ENCODE results near the gene OR1J2.

DNA sequence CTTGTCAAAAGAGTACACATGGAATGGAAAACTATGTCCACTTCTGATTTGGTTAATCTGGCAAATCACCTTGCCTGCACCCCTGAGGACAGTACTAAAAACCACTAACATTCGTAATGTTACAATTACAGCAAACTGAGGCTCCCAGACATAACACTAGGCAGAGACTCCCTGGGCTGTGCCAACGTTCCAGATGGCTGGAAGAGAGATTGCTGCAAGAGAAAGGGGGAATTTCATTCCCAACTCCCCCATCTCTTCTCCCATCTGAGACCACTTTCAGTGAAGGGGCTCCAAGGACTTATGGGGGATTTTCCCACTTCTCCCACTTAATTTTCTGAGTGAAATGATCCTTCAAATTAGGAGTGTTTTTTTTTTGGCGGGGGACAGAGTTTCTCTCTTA is 44.1 kb upstream of the OR1J2 start:
- TF ChIP-seq, protein P1, sequence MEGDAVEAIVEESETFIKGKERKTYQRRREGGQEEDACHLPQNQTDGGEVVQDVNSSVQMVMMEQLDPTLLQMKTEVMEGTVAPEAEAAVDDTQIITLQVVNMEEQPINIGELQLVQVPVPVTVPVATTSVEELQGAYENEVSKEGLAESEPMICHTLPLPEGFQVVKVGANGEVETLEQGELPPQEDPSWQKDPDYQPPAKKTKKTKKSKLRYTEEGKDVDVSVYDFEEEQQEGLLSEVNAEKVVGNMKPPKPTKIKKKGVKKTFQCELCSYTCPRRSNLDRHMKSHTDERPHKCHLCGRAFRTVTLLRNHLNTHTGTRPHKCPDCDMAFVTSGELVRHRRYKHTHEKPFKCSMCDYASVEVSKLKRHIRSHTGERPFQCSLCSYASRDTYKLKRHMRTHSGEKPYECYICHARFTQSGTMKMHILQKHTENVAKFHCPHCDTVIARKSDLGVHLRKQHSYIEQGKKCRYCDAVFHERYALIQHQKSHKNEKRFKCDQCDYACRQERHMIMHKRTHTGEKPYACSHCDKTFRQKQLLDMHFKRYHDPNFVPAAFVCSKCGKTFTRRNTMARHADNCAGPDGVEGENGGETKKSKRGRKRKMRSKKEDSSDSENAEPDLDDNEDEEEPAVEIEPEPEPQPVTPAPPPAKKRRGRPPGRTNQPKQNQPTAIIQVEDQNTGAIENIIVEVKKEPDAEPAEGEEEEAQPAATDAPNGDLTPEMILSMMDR (IDR thresholded peaks at IDR 0.05): no peak
- TF ChIP-seq ZNF671 (CRISPR knock-in tag; IDR thresholded peaks at IDR 0.05): no peak
- TF ChIP-seq CREM (CRISPR knock-in tag; IDR thresholded peaks at IDR 0.05): no peak
- TF ChIP-seq TEAD4 (CRISPR knock-in tag; IDR thresholded peaks at IDR 0.05): no peak
- TF ChIP-seq, protein P2, sequence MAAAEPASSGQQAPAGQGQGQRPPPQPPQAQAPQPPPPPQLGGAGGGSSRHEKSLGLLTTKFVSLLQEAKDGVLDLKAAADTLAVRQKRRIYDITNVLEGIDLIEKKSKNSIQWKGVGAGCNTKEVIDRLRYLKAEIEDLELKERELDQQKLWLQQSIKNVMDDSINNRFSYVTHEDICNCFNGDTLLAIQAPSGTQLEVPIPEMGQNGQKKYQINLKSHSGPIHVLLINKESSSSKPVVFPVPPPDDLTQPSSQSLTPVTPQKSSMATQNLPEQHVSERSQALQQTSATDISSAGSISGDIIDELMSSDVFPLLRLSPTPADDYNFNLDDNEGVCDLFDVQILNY (CRISPR knock-in tag; IDR thresholded peaks at IDR 0.05): no peak
- TF ChIP-seq TEAD1 (CRISPR knock-in tag; IDR thresholded peaks at IDR 0.05): no peak
- TF ChIP-seq SMAD4 (CRISPR knock-in tag; IDR thresholded peaks at IDR 0.05): no peak
- no peak for TF ChIP-seq FOXJ3 (CRISPR knock-in tag; IDR thresholded peaks at IDR 0.05; ENCODE audit: borderline replicate concordance)
- TF ChIP-seq, protein P3, sequence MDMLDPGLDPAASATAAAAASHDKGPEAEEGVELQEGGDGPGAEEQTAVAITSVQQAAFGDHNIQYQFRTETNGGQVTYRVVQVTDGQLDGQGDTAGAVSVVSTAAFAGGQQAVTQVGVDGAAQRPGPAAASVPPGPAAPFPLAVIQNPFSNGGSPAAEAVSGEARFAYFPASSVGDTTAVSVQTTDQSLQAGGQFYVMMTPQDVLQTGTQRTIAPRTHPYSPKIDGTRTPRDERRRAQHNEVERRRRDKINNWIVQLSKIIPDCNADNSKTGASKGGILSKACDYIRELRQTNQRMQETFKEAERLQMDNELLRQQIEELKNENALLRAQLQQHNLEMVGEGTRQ (CRISPR knock-in tag; IDR thresholded peaks at IDR 0.05): no peak
- no peak for TF ChIP-seq NR2C2 (CRISPR knock-in tag; IDR thresholded peaks at IDR 0.05)
- TF ChIP-seq SP1 (CRISPR knock-in tag; conservative IDR thresholded peaks at IDR 0.05): no peak
- no peak for TF ChIP-seq NR1H2 (CRISPR knock-in tag; IDR thresholded peaks at IDR 0.05)
- TF ChIP-seq, protein P4, sequence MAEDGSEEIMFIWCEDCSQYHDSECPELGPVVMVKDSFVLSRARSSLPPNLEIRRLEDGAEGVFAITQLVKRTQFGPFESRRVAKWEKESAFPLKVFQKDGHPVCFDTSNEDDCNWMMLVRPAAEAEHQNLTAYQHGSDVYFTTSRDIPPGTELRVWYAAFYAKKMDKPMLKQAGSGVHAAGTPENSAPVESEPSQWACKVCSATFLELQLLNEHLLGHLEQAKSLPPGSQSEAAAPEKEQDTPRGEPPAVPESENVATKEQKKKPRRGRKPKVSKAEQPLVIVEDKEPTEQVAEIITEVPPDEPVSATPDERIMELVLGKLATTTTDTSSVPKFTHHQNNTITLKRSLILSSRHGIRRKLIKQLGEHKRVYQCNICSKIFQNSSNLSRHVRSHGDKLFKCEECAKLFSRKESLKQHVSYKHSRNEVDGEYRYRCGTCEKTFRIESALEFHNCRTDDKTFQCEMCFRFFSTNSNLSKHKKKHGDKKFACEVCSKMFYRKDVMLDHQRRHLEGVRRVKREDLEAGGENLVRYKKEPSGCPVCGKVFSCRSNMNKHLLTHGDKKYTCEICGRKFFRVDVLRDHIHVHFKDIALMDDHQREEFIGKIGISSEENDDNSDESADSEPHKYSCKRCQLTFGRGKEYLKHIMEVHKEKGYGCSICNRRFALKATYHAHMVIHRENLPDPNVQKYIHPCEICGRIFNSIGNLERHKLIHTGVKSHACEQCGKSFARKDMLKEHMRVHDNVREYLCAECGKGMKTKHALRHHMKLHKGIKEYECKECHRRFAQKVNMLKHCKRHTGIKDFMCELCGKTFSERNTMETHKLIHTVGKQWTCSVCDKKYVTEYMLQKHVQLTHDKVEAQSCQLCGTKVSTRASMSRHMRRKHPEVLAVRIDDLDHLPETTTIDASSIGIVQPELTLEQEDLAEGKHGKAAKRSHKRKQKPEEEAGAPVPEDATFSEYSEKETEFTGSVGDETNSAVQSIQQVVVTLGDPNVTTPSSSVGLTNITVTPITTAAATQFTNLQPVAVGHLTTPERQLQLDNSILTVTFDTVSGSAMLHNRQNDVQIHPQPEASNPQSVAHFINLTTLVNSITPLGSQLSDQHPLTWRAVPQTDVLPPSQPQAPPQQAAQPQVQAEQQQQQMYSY (CRISPR knock-in tag; IDR thresholded peaks at IDR 0.05): no peak
- TF ChIP-seq, protein P5, sequence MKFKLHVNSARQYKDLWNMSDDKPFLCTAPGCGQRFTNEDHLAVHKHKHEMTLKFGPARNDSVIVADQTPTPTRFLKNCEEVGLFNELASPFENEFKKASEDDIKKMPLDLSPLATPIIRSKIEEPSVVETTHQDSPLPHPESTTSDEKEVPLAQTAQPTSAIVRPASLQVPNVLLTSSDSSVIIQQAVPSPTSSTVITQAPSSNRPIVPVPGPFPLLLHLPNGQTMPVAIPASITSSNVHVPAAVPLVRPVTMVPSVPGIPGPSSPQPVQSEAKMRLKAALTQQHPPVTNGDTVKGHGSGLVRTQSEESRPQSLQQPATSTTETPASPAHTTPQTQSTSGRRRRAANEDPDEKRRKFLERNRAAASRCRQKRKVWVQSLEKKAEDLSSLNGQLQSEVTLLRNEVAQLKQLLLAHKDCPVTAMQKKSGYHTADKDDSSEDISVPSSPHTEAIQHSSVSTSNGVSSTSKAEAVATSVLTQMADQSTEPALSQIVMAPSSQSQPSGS (CRISPR knock-in tag; IDR thresholded peaks at IDR 0.05; ENCODE audit: borderline replicate concordance, low read depth): no peak

Measured in WTC11 (cell line).